ENCODE results near the gene CAST.

The CAST gene

DNA sequence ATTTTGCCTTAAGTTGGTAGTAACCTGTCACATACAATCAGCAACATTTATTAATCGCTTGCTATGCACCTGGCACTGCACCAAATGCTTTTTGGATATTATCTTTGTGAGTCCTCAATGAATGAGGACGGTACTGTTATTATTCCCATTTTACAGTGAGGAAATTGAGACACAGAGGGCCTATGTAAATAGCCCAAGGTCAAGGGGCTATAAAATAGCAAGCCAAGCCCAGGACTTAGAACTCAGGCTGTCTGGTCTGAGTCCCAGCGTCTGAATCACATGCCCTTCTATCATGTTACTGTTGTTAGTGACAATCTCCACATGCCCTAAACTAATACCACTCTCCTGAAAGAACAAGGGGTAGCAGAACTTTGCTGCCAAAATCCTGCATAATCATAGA, 85.5 kb downstream of the CAST start:
- Histone ChIP-seq H2AFZ (ENCODE audit: low read depth, low read length, severe bottlenecking) (no peak overlapping the region), H3K27me3 (ENCODE audit: low read length) (no peaks in the 10 kb centered on the region), H4K20me1 (ENCODE audit: low read depth, low read length) (no peaks in the 10 kb centered on the region), H3F3A (ENCODE audit: insufficient read depth) (no peaks in the 10 kb centered on the region), H3K9me3 (ENCODE audit: insufficient read depth, low read length) (no peaks in the 10 kb centered on the region), H3K27ac (ENCODE audit: low read depth, low read length) (no peak overlapping the region), H3K9ac (ENCODE audit: low read length) (no peak overlapping the region), H3K36me3 (ENCODE audit: low read length) (no peaks in the 10 kb centered on the region), H3K4me2 (ENCODE audit: low read depth, low read length, poor library complexity, severe bottlenecking) (no peak overlapping the region), H3K79me2 (ENCODE audit: insufficient read depth, low read length) (no peaks in the 10 kb centered on the region), H3K4me3 (ENCODE audit: insufficient read depth, low read length, poor library complexity, severe bottlenecking) (no peak overlapping the region), H3K9me2 (replicated peaks; ENCODE audit: insufficient read depth, low read length) (no peaks in the 10 kb centered on the region)
- TF ChIP-seq EZH2phosphoT487 (conservative IDR thresholded peaks at IDR 0.05; ENCODE audit: low read length): no peak
- TF ChIP-seq CTCF (IDR thresholded peaks at IDR 0.05; ENCODE audit: insufficient read depth, low read length, poor library complexity, severe bottlenecking): no peak

DNA sequence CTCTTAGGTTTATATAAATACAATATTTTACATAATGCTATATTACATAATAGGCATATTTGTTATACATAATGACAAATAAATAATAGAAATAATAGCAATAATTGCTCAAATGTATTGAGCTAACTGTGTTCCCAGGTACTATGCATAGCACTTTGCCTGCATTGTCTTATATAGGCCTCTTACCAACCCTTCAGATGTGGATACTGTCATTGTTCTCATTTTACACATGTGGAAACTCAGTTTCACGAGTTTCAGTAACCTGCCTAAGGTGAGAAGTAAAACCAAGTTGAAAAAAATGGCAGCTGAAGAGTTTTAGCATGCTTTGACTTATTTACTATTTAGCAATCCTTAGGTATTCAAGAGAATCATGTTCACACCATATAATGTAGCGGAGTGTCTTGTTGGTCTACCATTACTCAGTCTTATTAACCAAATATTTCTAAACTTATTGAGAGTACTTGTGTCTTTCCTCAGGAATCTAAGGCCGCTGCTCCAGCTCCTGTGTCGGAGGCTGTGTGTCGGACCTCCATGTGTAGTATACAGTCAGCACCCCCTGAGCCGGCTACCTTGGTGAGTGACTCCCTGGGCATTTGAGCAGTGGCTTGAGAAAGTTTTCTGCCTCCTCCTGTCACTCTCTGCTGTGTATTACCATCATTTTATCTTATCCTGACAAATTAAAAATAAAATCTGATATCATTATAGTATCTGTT, 88.1 kb downstream of the CAST start:
- Histone ChIP-seq H3K9ac (ENCODE audit: low read length) (no peak overlapping the region), H3K27me3 (ENCODE audit: low read length) (no peaks in the 10 kb centered on the region), H3K27ac (ENCODE audit: low read depth, low read length) (no peak overlapping the region), H3K36me3 (ENCODE audit: low read length) (no peaks in the 10 kb centered on the region), H3K9me3 (ENCODE audit: insufficient read depth, low read length) (no peaks in the 10 kb centered on the region), H3K4me2 (ENCODE audit: low read depth, low read length, poor library complexity, severe bottlenecking) (no peak overlapping the region), H4K20me1 (ENCODE audit: low read depth, low read length) (no peaks in the 10 kb centered on the region), H3F3A (ENCODE audit: insufficient read depth) (no peaks in the 10 kb centered on the region), H3K4me3 (ENCODE audit: insufficient read depth, low read length, poor library complexity, severe bottlenecking) (no peak overlapping the region), H2AFZ (ENCODE audit: low read depth, low read length, severe bottlenecking) (no peak overlapping the region), H3K9me2 (replicated peaks; ENCODE audit: insufficient read depth, low read length) (no peaks in the 10 kb centered on the region), H3K79me2 (ENCODE audit: insufficient read depth, low read length) (no peaks in the 10 kb centered on the region)
- TF ChIP-seq CTCF (IDR thresholded peaks at IDR 0.05; ENCODE audit: insufficient read depth, low read length, poor library complexity, severe bottlenecking) (no peak), EZH2phosphoT487 (conservative IDR thresholded peaks at IDR 0.05; ENCODE audit: low read length) (no peak)

DNA sequence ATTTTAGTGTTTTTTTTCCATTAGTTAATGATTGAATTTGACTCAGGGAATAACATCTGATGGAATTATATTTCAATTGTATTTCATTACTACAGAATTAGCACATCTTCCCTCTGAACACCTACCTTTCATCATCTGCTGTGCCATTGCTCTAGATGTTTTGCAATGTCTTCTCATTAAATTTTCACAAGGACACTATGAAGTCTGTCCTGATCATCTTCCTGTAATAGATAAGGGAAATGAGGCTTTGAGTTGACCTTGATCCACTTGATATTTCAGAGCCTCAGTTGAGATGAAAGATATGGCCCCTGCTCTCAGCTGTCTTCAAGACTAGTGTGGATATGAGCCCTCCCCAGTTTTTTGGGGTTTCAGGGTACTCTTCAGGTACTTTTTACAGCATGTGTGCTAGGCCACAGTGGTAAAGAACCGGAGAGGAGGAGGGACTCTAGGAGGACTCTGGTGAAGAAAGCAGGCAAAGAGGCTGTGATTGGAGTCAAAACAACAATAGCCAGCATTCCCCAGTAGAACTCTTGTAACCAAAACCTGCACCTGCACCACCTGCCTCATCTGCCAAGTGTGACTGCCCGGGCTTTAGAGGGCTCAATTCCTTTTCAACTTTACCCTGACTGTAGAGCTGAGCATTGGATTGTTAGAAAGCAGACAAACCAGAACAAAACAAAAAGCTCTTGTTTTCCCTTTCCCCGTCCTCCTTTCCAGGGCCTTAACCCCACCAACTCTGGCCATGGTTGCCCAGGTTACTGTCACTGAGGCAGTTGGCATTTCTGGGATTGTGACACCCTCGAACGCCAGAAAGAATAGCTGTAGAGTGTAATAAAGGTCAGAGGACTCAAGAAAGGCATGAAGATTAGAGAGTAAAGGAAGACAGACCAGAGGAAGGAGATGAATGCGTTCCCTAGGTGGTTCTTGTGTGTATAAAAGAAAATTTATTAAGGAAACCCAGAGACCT, 89.3 kb downstream of the CAST start:
- Histone ChIP-seq H3F3A (ENCODE audit: insufficient read depth) (no peaks in the 10 kb centered on the region), H4K20me1 (ENCODE audit: low read depth, low read length) (no peaks in the 10 kb centered on the region), H3K27ac (ENCODE audit: low read depth, low read length) (no peak overlapping the region), H3K9ac (ENCODE audit: low read length) (no peak overlapping the region), H3K4me3 (ENCODE audit: insufficient read depth, low read length, poor library complexity, severe bottlenecking) (no peak overlapping the region), H3K27me3 (ENCODE audit: low read length) (no peaks in the 10 kb centered on the region), H2AFZ (ENCODE audit: low read depth, low read length, severe bottlenecking) (no peak overlapping the region), H3K4me2 (ENCODE audit: low read depth, low read length, poor library complexity, severe bottlenecking) (no peak overlapping the region), H3K9me2 (replicated peaks; ENCODE audit: insufficient read depth, low read length) (no peaks in the 10 kb centered on the region), H3K9me3 (ENCODE audit: insufficient read depth, low read length) (no peaks in the 10 kb centered on the region), H3K79me2 (ENCODE audit: insufficient read depth, low read length) (no peaks in the 10 kb centered on the region), H3K36me3 (ENCODE audit: low read length) (no peaks in the 10 kb centered on the region)
- TF ChIP-seq CTCF (IDR thresholded peaks at IDR 0.05; ENCODE audit: insufficient read depth, low read length, poor library complexity, severe bottlenecking) (no peak), EZH2phosphoT487 (conservative IDR thresholded peaks at IDR 0.05; ENCODE audit: low read length) (no peak)

Data from SU-DHL-6 (cell line).